Mucosa of stomach (tissue), 1 donor: ENCODE data around the gene FXYD5.
A peak's percentile ranks its signal among the peaks of the same experiment; 100 is the strongest.
"Not testable (repeated sequence)": the region's sequence is repeated elsewhere in the genome, so short reads cannot be mapped to it uniquely, and the experiment has no call there.

ENCODE experiments used
- H3K27me3 ChIP-seq: one replicate; pipeline ENCODE4 v1.7.0; 2013; ENCODE audit warnings: mild to moderate bottlenecking, low read length; ENCODE audit not compliant: control insufficient read depth, insufficient read depth
- H3K36me3 ChIP-seq: one replicate; pipeline ENCODE4 v1.7.0; 2013; ENCODE audit warnings: low read length; ENCODE audit not compliant: control insufficient read depth, insufficient read depth
- H3K4me1 ChIP-seq: one replicate; pipeline ENCODE4 v1.7.0; 2013; ENCODE audit warnings: mild to moderate bottlenecking, low read length; ENCODE audit not compliant: control insufficient read depth, insufficient read depth
- H3K4me3 ChIP-seq: one replicate; pipeline ENCODE4 v1.7.0; 2013; ENCODE audit warnings: low read length
- H3K9ac ChIP-seq: one replicate; pipeline ENCODE4 v1.7.0; 2013; ENCODE audit warnings: mild to moderate bottlenecking, low read length, moderate library complexity
- H3K9me3 ChIP-seq: one replicate; pipeline ENCODE4 v1.7.0; 2013; ENCODE audit warnings: mild to moderate bottlenecking, low read length, moderate library complexity; ENCODE audit not compliant: control insufficient read depth
- donor health status: Pancreatic carcinoma.

Gene FXYD5

DNA sequence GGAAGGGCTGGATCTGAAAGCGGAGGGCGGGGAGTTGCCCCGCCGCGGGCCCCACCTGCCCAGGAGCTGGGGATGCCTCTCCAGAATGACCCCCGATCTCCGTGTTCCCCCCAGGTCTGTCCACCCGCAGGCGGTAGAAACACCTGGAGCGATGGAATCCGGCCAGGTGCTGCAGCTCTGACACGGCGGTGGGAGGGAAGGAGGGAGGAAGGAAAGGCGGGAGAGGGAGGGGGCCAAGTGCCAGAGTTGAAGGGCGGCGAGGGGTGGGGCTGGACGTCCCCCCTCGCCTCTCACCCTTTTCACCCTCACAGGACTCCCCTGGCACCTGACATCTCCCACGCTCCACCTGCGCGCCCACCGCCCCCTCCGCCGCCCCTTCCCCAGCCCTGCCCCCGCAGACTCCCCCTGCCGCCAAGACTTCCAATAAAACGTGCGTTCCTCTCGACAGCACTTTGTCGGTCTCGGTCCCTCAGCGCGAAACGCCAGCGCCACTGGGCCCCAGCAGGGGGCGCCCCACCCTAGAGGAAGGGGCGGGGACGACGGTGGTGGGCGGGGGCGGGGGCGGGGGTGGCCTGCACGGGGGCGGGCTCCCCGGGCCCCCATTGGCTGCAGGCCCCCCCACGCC lies 11.8 kb upstream of the FXYD5 start:
- Histone ChIP-seq H3K9ac (peak overlapping the region; percentile 10), H3K4me1 (peaks cover 21% of the 10 kb centered on the region), H3K9me3 (no peaks in the 10 kb centered on the region), H3K36me3 (no peaks in the 10 kb centered on the region), H3K27me3 (peaks cover 21% of the 10 kb centered on the region), H3K4me3 (no peak overlapping the region)

DNA sequence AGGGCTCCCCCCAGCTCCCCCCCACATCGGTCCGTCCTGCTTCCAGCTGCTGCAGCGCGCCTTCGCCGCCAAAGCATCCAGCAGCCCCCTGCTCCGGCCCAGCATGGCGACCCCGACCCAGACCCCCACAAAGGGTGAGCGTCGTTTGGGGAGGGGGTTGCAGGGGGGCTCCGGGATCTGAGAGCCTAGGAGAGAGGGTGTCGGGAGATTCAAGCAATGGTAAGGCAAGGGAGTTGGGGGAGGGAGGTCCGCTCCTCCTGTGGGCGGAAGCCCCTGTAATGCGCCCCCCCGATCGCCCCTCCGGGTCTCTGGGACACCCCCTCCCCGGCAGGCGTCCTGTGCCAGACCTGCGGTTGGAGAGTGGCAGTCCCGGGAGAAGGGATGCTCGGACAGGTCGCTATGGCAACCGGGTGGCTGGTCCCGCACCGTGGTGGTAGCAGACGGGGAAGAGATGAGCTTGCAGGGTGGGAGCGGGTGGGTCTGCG lies 11.3 kb upstream of the FXYD5 start, which contains the start of gene FXYD7:
FXYD7 (plus strand) TSS at position 25 of the 485 bp plus-strand sequence; CDS start at position 104, 79 bp downstream.
- H3K4me1 ChIP-seq, result peaks cover 21% of the 10 kb centered on the region
- no peaks in the 10 kb centered on the region for H3K9me3 ChIP-seq
- H3K27me3 ChIP-seq, result peaks cover 21% of the 10 kb centered on the region
- no peak within 1 kb of the TSS for H3K4me3 ChIP-seq
- peak within 1 kb of the TSS; percentile 10 for H3K9ac ChIP-seq
- no peaks in the 10 kb centered on the region for H3K36me3 ChIP-seq

DNA sequence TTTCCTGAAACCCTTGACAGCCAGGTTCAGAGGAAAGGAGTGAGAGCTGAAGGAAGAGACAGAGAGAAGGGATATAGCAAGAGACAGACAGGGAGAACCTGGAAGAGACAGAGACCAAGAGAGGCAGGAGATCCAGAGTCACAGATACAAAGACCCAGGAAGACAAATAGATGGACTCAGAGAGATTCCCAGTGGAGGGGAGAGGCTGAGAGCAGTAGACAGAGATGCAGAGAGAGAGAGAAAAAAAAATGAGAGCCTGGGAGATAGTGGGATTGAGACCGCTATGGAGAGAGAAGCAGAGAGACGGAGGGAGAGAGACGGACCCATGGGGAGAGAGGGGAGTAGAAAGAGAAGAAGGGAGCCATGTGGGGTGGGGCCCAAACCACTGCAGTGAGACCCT lies 10.7 kb upstream of the FXYD5 start:
- Histone ChIP-seq H3K4me3 (no peak overlapping the region), H3K27me3 (peaks cover 21% of the 10 kb centered on the region), H3K4me1 (peaks cover 21% of the 10 kb centered on the region), H3K9ac (no peak overlapping the region), H3K9me3 (no peaks in the 10 kb centered on the region), H3K36me3 (no peaks in the 10 kb centered on the region)

DNA sequence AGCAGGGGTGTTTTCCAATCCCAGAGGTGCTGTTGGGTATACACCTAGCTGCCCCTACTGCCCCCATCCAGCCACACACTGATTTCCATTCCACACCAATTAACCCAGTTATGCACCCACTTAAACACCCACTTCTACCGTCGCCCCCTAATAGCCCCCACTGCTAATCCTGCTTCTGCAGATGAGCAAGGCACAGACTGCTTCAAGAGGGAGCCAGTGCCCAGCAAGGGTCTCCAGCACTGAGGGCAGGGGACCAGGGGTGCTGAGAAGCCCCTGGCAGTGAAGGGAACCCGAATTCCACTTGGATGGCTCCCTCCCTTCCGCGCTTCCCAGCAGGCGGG lies 10.3 kb upstream of the FXYD5 start:
- peaks cover 21% of the 10 kb centered on the region for H3K4me1 ChIP-seq
- H3K9me3 ChIP-seq, result no peaks in the 10 kb centered on the region
- peaks cover 21% of the 10 kb centered on the region for H3K27me3 ChIP-seq
- H3K9ac ChIP-seq, result no peak overlapping the region
- no peak overlapping the region for H3K4me3 ChIP-seq
- H3K36me3 ChIP-seq, result no peaks in the 10 kb centered on the region

DNA sequence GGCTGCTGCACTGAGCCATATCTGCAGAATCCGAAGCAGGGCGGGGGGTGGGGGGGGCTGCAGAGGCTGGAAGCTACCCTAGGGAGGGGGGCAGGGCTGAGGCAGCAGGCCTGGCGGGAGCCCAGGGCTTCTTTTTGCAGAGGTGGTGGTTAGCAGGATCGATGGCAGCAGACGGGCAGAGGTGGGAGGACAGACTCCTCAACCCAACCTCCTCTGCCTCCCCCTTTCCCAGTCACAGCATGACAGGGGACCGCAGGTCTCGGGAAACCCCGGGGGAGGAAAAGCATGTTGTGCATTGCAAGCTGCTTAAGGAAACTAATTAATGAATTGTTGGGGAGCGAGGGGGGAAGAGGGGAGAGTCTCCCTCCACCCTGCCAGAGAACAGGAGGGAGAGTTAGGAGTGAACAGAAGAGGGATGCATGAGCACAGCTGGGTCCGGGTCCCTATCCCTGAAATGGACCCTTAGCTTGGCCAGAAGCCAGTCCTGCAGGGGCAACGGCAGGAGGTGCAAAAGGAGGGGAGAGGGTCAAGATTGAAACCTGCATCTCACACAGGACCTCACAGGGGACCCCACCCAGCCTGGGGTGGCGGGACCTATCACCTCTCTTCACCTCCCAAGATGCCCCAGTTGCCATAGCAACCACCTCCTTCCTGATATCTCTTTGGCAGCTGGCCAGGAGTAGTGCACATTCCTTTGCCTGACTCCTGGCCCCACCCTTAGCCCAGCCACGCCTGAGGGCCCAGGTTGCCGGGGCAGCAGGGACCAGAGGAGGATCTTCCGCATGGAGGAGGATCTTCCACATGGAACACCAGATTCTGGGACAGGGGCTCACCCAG lies 9.7 kb upstream of the FXYD5 start:
- Histone ChIP-seq H3K36me3 (no peaks in the 10 kb centered on the region), H3K27me3 (peaks cover 21% of the 10 kb centered on the region), H3K4me1 (peaks cover 21% of the 10 kb centered on the region), H3K9ac (no peak overlapping the region), H3K4me3 (no peak overlapping the region), H3K9me3 (no peaks in the 10 kb centered on the region)

DNA sequence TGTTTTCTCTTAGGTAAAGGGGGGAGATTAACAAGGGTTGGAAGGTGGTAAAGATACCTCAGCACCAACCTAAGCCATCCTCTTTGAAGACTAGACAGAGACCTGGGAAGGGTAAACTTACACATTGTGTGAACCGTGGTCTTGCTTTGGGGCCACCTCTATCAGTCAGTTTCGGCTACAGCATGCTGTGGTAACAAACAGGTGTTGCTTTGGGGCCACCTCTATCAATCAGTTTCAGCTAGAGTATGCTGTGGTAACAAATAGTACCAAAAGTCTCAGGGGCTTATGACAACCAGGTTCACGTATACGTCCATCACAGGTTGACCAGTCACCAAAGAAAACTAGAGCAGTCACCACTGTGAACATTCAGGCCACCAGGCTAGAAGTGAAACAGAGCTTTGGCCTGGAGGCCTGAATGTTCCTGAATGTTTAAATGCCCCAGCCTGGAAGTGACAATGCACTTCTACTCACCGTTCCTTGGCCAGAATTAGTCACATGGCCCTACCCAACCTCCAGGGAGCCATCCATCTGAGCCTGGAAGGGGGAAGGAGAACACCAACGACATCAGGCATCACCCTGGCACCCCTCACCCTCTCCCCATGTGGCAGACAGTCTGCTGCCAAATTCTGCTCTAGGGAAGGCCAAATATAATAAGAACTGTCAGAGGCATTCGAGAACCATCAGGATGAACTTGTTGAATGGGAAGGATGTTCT lies 7.6 kb upstream of the FXYD5 start:
- H3K27me3 ChIP-seq, result peaks cover 25% of the 10 kb centered on the region
- no peak overlapping the region for H3K4me3 ChIP-seq
- H3K9ac ChIP-seq, result no peak overlapping the region
- H3K9me3 ChIP-seq, result no peaks in the 10 kb centered on the region
- peaks cover 8% of the 10 kb centered on the region for H3K4me1 ChIP-seq
- H3K36me3 ChIP-seq, result no peaks in the 10 kb centered on the region

DNA sequence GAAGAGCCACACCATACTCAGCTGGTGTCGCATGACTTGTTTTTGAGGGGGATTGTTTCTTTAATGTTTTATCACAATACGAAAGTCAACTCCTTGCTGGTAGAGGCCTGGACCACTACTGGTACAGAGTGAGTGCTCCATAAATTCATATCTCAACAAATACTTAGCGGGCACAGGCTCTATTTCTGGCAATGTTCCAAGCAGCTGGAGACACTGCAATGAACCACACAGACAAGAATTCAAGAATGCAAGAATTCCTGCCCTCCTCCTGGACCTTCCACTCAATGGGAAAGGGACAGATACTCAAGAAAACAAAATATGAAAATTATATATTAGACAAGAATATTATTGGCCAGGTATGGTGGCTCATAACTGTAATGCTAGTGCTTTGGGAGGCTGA lies 5.1 kb upstream of the FXYD5 start:
- H3K9ac ChIP-seq, result no peak overlapping the region
- H3K4me1 ChIP-seq, result peaks cover 12% of the 10 kb centered on the region
- H3K36me3 ChIP-seq, result no peaks in the 10 kb centered on the region
- H3K27me3 ChIP-seq, result peaks cover 16% of the 10 kb centered on the region
- H3K4me3 ChIP-seq, result no peak overlapping the region
- H3K9me3 ChIP-seq, result no peaks in the 10 kb centered on the region

DNA sequence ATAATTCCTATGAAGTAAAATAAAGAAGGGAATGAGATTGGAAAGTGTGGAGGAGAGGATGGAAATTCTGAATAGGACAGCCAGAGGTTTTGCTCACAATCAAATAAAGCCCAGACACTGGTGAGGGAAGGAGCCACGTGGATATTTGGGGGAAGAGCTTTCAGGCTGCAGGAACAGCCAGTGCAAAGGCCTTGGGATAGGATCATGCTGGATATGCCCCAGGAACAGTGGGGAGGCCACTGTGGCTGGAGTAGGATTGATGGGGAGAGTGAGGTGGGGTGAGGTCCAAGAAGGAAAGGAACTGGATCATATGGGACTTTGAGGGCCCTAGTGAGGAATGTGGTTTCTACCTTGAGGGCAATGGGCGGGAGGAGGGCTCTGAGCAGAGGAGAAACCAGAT lies 4.1 kb upstream of the FXYD5 start:
- no peak overlapping the region for H3K4me3 ChIP-seq
- H3K9ac ChIP-seq, result no peak overlapping the region
- peaks cover 21% of the 10 kb centered on the region for H3K4me1 ChIP-seq
- H3K9me3 ChIP-seq, result no peaks in the 10 kb centered on the region
- H3K36me3 ChIP-seq, result no peaks in the 10 kb centered on the region
- H3K27me3 ChIP-seq, result peaks cover 16% of the 10 kb centered on the region

DNA sequence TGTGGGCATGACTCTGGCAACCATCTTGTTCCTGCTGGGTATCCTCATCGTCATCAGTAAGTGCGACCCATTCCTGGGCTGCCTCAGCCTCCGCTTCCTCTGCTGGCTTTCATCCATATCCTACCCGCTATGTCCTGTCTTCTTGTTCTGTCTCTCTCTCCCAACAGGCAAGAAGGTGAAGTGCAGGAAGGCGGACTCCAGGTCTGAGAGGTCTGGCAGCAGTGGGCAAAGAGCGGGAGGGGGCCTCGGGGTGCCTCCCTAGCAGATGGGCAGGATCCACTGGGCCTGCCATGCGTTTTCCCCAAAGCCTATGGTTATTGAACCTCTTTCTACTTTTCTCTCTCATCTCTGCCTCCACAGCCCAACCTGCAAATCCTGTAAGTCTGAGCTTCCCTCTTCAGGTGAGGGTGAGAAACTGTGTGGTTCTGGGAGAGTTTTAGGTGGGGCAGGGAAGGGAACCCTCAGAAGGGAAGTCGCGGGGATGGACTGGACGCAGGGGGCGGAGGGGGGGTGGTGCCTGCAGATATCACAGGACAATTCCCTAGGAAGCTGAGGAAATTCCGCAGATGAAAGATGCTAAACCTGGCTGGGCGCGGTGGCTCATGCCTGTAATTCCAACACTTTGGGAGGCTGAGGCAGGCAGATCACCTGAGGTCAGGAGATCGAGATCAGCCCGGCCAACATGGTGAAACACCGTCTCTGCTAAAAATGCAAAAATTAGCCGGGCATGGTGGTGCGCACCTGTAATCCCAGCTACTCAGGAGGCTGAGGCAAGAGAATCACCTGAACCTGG lies 3.1 kb upstream of the FXYD5 start:
- Histone ChIP-seq H3K9me3 (no peaks in the 10 kb centered on the region), H3K27me3 (peaks cover 16% of the 10 kb centered on the region), H3K36me3 (no peaks in the 10 kb centered on the region), H3K4me3 (no peak overlapping the region), H3K4me1 (peaks cover 26% of the 10 kb centered on the region), H3K9ac (no peak overlapping the region)

DNA sequence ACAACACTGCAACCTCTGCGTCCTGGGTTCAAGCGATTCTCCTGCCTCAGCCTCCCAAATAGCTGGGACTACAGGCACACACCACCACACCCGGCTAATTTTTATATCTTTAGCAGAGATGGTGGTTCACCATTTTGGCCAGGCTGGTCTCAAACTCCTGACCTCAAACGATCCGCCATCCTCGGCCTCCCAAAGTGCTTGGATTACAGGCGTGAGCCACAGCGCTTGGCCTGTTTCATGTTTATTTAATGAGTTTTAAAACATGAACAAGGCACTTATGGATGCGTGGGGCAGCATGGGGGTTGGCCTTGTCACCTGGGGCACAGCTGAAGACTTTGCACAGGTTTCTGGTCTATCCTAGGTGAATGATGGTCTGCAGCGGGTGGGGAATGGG lies 1.4 kb upstream of the FXYD5 start:
- peaks cover 16% of the 10 kb centered on the region for H3K27me3 ChIP-seq
- H3K4me1 ChIP-seq, result peaks cover 26% of the 10 kb centered on the region
- not testable (repeated sequence) for H3K9me3 ChIP-seq, H3K4me3 ChIP-seq, H3K36me3 ChIP-seq
- H3K9ac ChIP-seq, result peak overlapping the region; percentile 77

DNA sequence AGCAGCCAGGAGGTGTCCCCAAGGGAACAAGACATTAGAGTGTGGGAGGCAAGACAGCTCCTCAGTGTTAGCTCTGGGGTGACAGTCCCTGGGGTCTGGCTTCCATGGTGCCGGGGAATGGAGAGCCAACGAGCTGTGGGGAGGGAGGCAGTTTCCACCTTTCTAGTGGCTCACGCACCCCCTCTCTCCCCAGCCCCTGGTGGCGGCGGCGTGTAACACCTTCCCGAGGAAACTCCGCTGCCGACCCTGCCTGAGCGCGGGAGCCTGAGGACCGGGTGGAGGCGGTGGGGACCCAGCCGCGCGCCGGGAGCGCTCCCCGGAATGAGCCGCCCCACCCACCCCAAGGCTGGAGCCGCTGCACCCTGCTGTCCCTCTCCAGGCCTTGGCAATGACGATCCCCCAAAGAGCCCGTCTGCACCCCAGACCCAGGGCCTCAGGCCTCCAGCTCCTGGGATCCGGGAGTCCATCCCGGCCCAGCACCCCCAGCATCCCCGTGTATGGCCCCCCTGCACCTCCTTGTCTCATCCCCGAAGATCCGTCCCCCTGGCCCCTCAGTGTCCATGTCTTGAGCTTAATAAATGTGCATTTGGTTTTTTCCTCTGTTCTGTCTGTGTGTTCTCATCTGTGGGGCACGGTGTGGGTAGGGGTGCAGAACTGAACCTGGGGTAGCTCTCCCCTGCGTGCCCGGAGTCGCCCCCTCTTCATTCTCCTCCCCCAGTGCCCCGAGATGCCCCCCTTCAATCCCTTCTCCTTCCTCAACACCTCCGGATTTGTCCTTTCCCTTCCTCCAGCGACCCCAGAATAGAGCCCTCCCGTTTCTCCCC lies 622 bp upstream of the FXYD5 start:
- Histone ChIP-seq H3K9ac (peak overlapping the region; percentile 77), H3K9me3 (no peaks in the 10 kb centered on the region), H3K36me3 (no peaks in the 10 kb centered on the region), H3K27me3 (peaks cover 16% of the 10 kb centered on the region), H3K4me3 (peak overlapping the region; percentile 82), H3K4me1 (peaks cover 26% of the 10 kb centered on the region)
